ENCODE measurements around the gene MYO1H. TPM values are rescaled to one million over a fixed set of nuclear protein-coding genes. Genes with fewer than 3 reads are reported as not detected.

MYO1H gene
- total RNA-seq, 1 experiment from 2014 or later, result 0.26 TPM

- H4K91ac ChIP-seq (ENCODE audit: insufficient read length, low read depth, low read length), result no peak overlapping the region
- no peak overlapping the region for H3K23ac ChIP-seq (ENCODE audit: insufficient read length, low read depth, low read length)
- DNase-seq, result no peak
- Mint-ChIP-seq H3K27me3 (ENCODE audit: low read depth) (no peaks in the 10 kb centered on the region), H3K9me3 (no peaks in the 10 kb centered on the region; a peak in 1 of 5 replicates), H3K36me3 (ENCODE audit: insufficient read depth in 1 of 3, low read depth in 3 of 3) (peaks cover 25 to 69% (median 68%) of the 10 kb centered on the region in 3 experiments), H3K4me3 (no peak overlapping the region), H3K27ac (no peak overlapping the region; a peak in 1 of 7 replicates), H3K4me1 (peaks cover 0 to 5% of the 10 kb centered on the region in 2 experiments; a peak in 1 of 4 replicates)
- H3T11ph ChIP-seq (ENCODE audit: low read length), result no peak overlapping the region
- no peak overlapping the region for H2BK20ac ChIP-seq (ENCODE audit: low read depth, low read length, poor library complexity, severe bottlenecking)
- H3K9ac ChIP-seq (ENCODE audit: extremely low read depth, insufficient read length, low read length), result no peak overlapping the region
- H2BK5ac ChIP-seq (ENCODE audit: insufficient read length, low read length), result no peak overlapping the region
- no peaks in the 10 kb centered on the region for H3K23me2 ChIP-seq (ENCODE audit: insufficient read length, low read depth, low read length, poor library complexity, severe bottlenecking)
- H4K20me1 ChIP-seq (ENCODE audit: control insufficient read depth, insufficient read depth, insufficient read length), result no peaks in the 10 kb centered on the region
- no peak overlapping the region for H3K56ac ChIP-seq (ENCODE audit: insufficient read length, low read depth, low read length)
- H3K14ac ChIP-seq (ENCODE audit: insufficient read depth, low read length), result no peak overlapping the region
- no peak overlapping the region for H3K4ac ChIP-seq (ENCODE audit: low read depth, low read length)
- H4K8ac ChIP-seq (replicated peaks; ENCODE audit: insufficient read length, low read depth, low read length), result no peak overlapping the region
- no peaks in the 10 kb centered on the region for H3K79me1 ChIP-seq (ENCODE audit: insufficient read depth, low read depth, low read length, poor library complexity, severe bottlenecking)
- no peak overlapping the region for H2BK120ac ChIP-seq (ENCODE audit: low read depth, low read length, poor library complexity, severe bottlenecking)
- H3K4me2 ChIP-seq (ENCODE audit: insufficient read depth, insufficient read length, low read length), result no peak overlapping the region
- no peak overlapping the region for H2AFZ ChIP-seq (ENCODE audit: low read length)
- H3K9me3 ChIP-seq (ENCODE audit: control insufficient read depth, low read depth, low read length), result no peaks in the 10 kb centered on the region
- no CpG with 5 or more reads among the region's 1 CpG for WGBS (ENCODE audit: extremely low coverage, insufficient read length, low lambda C conversion rate)
- H3K27ac ChIP-seq (ENCODE audit: insufficient read length, low read depth, low read length), result no peak overlapping the region
- no peak overlapping the region for H2BK12ac ChIP-seq (ENCODE audit: insufficient read length, low read depth, low read length)
- TF ChIP-seq, protein P1, sequence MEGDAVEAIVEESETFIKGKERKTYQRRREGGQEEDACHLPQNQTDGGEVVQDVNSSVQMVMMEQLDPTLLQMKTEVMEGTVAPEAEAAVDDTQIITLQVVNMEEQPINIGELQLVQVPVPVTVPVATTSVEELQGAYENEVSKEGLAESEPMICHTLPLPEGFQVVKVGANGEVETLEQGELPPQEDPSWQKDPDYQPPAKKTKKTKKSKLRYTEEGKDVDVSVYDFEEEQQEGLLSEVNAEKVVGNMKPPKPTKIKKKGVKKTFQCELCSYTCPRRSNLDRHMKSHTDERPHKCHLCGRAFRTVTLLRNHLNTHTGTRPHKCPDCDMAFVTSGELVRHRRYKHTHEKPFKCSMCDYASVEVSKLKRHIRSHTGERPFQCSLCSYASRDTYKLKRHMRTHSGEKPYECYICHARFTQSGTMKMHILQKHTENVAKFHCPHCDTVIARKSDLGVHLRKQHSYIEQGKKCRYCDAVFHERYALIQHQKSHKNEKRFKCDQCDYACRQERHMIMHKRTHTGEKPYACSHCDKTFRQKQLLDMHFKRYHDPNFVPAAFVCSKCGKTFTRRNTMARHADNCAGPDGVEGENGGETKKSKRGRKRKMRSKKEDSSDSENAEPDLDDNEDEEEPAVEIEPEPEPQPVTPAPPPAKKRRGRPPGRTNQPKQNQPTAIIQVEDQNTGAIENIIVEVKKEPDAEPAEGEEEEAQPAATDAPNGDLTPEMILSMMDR (conservative IDR thresholded peaks at IDR 0.05), result no peak
- no peaks in the 10 kb centered on the region for H3K4me1 ChIP-seq (ENCODE audit: insufficient read depth, low read length)
- H3K18ac ChIP-seq (ENCODE audit: insufficient read length, low read depth, low read length), result no peak overlapping the region
- H3K79me2 ChIP-seq (ENCODE audit: insufficient read depth, low read length), result no peaks in the 10 kb centered on the region
- no peak overlapping the region for H4K5ac ChIP-seq (ENCODE audit: insufficient read length, low read depth, low read length)
- H3K27me3 ChIP-seq (ENCODE audit: insufficient read depth, low read length), result no peaks in the 10 kb centered on the region
- H2BK15ac ChIP-seq (ENCODE audit: low read depth, low read length), result no peak overlapping the region
- H2AK5ac ChIP-seq (ENCODE audit: insufficient read length, low read length), result no peak overlapping the region
These were observed 142.4 kb downstream of the MYO1H start for GRCh38 chr12:109489955-109490565.

All from H9 (cell line).